GM23338 (cell line): ENCODE results near the gene SPTB. TPM values are rescaled to one million over a fixed set of nuclear protein-coding genes. Genes with fewer than 3 reads are reported as not detected.

Experiments used
- ATAC-seq: fragments of 200-7000 bp; cut with Tn5 transposase; 3 replicates; pipeline ENCODE4 v1.9.1; 2020
- DNase-seq: peaks from one replicate; pipeline ENCODE4 v3.0.0-alpha.2; 2015; ENCODE audit warnings: low spot score
- H2AFZ ChIP-seq: fragments of 200-600 bp; sonication (generic); 2 replicates; pipeline ENCODE4 v1.8.0; 2016; ENCODE audit warnings: antibody characterized with exemption, mild to moderate bottlenecking, moderate library complexity
- H3F3A ChIP-seq: fragments of 200-600 bp; sonication (generic); replicated peaks from 2 replicates; pipeline ENCODE4 v1.8.0; 2017; ENCODE audit warnings: antibody characterized with exemption, mixed run types, low read depth
- H3K27ac ChIP-seq: fragments of 200-600 bp; sonication (generic); 2 replicates; pipeline ENCODE4 v1.6.1; 2016; ENCODE audit warnings: low read depth
- H3K27me3 ChIP-seq: fragments of 200-600 bp; sonication (generic); 2 replicates; pipeline ENCODE4 v1.8.0; 2016; ENCODE audit warnings: mild to moderate bottlenecking, mixed run types, moderate library complexity; ENCODE audit not compliant: insufficient read depth
- H3K36me3 ChIP-seq: fragments of 200-600 bp; sonication (generic); 2 replicates; pipeline ENCODE4 v1.8.0; 2016; ENCODE audit warnings: mild to moderate bottlenecking; ENCODE audit not compliant: insufficient read depth
- H3K4me1 ChIP-seq: fragments of 200-600 bp; sonication (generic); 2 replicates; pipeline ENCODE4 v1.8.0; 2016; ENCODE audit warnings: mild to moderate bottlenecking, moderate library complexity; ENCODE audit not compliant: insufficient read depth
- H3K4me2 ChIP-seq: fragments of 200-600 bp; sonication (generic); 2 replicates; pipeline ENCODE4 v1.7.1; 2017; ENCODE audit warnings: mixed run types
- H3K4me3 ChIP-seq: fragments of 200-600 bp; sonication (generic); 2 replicates; pipeline ENCODE4 v1.6.1; 2016; ENCODE audit warnings: mixed run types
- H3K79me2 ChIP-seq: fragments of 200-600 bp; sonication (generic); replicated peaks from 2 replicates; pipeline ENCODE4 v1.8.0; 2017; ENCODE audit warnings: mild to moderate bottlenecking; ENCODE audit not compliant: insufficient read depth
- H3K9me2 ChIP-seq: fragments of 200-600 bp; sonication (generic); 2 replicates; pipeline ENCODE4 v1.8.0; 2017; ENCODE audit not compliant: insufficient read depth
- H4K20me1 ChIP-seq: fragments of 200-600 bp; sonication (generic); replicated peaks from 2 replicates; pipeline ENCODE4 v1.8.0; 2017; ENCODE audit warnings: mild to moderate bottlenecking; ENCODE audit not compliant: insufficient read depth
- H3K27ac Mint-ChIP-seq: 2 replicates; pipeline ENCODE4 v1.8.0; 2020; ENCODE audit warnings: inconsistent platforms, mild to moderate bottlenecking, moderate library complexity, mixed read lengths
- H3K27me3 Mint-ChIP-seq: 3 replicates; pipeline ENCODE4 v1.8.0; 2022; ENCODE audit warnings: low read depth, mild to moderate bottlenecking, moderate library complexity, mixed read lengths, inconsistent platforms; ENCODE audit not compliant: insufficient read depth, poor library complexity
- H3K36me3 Mint-ChIP-seq: 3 replicates; pipeline ENCODE4 v1.8.0; 2021; ENCODE audit warnings: low read depth, mild to moderate bottlenecking, inconsistent platforms, moderate library complexity, mixed read lengths
- H3K4me1 Mint-ChIP-seq: 3 replicates; pipeline ENCODE4 v1.8.0; 2020; ENCODE audit warnings: mild to moderate bottlenecking, inconsistent platforms, mixed read lengths
- H3K4me3 Mint-ChIP-seq: 3 replicates; pipeline ENCODE4 v1.8.0; 2021; ENCODE audit warnings: moderate library complexity, mild to moderate bottlenecking, inconsistent platforms, mixed read lengths
- H3K9me3 Mint-ChIP-seq: 3 replicates; pipeline ENCODE4 v1.8.0; 2020; ENCODE audit warnings: moderate library complexity, mild to moderate bottlenecking, inconsistent platforms, mixed read lengths
- CREB1 ChIP-seq: fragments of 250-450 bp; sonication (Bioruptor Pico); IDR thresholded peaks from 2 replicates; pipeline ENCODE4 v1.5.0; 2020; ENCODE audit warnings: low read depth, mild to moderate bottlenecking, moderate library complexity
- EZH2 ChIP-seq: fragments of 200-600 bp; sonication (generic); IDR thresholded peaks from one replicate; pipeline ENCODE4 v1.8.0; 2017; ENCODE audit warnings: antibody characterized with exemption, mild to moderate bottlenecking, low read depth; ENCODE audit not compliant: unreplicated experiment
- POLR2AphosphoS5 ChIP-seq: IDR thresholded peaks from 2 replicates; pipeline ENCODE4 v1.6.1; 2016; ENCODE audit warnings: antibody characterized with exemption, low read depth
- STAT1 ChIP-seq: IDR thresholded peaks from one replicate; pipeline ENCODE4 v1.6.1; 2016; ENCODE audit warnings: antibody characterized with exemption; ENCODE audit not compliant: unreplicated experiment
- ZNF114 ChIP-seq: fragments of 250-450 bp; sonication (Bioruptor Pico); IDR thresholded peaks from 2 replicates; pipeline ENCODE4 v1.5.0; 2020; ENCODE audit warnings: mild to moderate bottlenecking, moderate library complexity
- ZNF462 ChIP-seq: fragments of 250-450 bp; sonication (Bioruptor Pico); IDR thresholded peaks from 2 replicates; pipeline ENCODE4 v1.5.0; 2020; ENCODE audit warnings: mild to moderate bottlenecking, moderate library complexity
- polyA plus RNA-seq: library from polyadenylated mRNA; unstranded; fragments of >200 nt; fragmentation: Nextera tagmentation; extraction: Ambion mirVana; gene quantifications from 2 replicates; pipeline ENCODE4 v1.2.1, GENCODE V29; 2016
- total RNA-seq: library from RNA; depleted of rRNA; stranded (reverse); fragments of >200 nt; shearing (Covaris generic); gene quantifications from 2 replicates; pipeline ENCODE4 v1.2.3, GENCODE V29; 2014
- TF ChIP-seq, protein P1 (sequence below): IDR thresholded peaks from one replicate; pipeline ENCODE4 v1.6.1; 2018; ENCODE audit warnings: antibody characterized with exemption; ENCODE audit not compliant: unreplicated experiment

SPTB gene
- total and polyA plus RNA-seq, 2 experiments from 2014 or later: 1.1 to 1.9 TPM

- Histone ChIP-seq H2AFZ (no peak overlapping the region), H3K9me2 (no peaks in the 10 kb centered on the region), H3K4me1 (no peaks in the 10 kb centered on the region), H3K4me2 (no peak overlapping the region), H4K20me1 (no peaks in the 10 kb centered on the region), H3K27me3 (no peaks in the 10 kb centered on the region), H3F3A (no peaks in the 10 kb centered on the region), H3K79me2 (no peaks in the 10 kb centered on the region), H3K4me3 (no peak overlapping the region), H3K27ac (no peak overlapping the region), H3K36me3 (no peaks in the 10 kb centered on the region)
- no peaks in the 10 kb centered on the region for H3K9me3 Mint-ChIP-seq
- H3K4me1 Mint-ChIP-seq: peaks cover 13% of the 10 kb centered on the region; the same call in 2 of the 3 replicates
- H3K27me3 Mint-ChIP-seq: peaks cover 6% of the 10 kb centered on the region
- ATAC-seq (no peak), DNase-seq (no peak)
- TF ChIP-seq ZNF462 (CRISPR knock-in tag) (no peak), STAT1 (no peak), EZH2 (no peak), ZNF114 (CRISPR knock-in tag) (no peak), POLR2AphosphoS5 (no peak), CREB1 (CRISPR knock-in tag) (no peak)
- TF ChIP-seq, protein P1, sequence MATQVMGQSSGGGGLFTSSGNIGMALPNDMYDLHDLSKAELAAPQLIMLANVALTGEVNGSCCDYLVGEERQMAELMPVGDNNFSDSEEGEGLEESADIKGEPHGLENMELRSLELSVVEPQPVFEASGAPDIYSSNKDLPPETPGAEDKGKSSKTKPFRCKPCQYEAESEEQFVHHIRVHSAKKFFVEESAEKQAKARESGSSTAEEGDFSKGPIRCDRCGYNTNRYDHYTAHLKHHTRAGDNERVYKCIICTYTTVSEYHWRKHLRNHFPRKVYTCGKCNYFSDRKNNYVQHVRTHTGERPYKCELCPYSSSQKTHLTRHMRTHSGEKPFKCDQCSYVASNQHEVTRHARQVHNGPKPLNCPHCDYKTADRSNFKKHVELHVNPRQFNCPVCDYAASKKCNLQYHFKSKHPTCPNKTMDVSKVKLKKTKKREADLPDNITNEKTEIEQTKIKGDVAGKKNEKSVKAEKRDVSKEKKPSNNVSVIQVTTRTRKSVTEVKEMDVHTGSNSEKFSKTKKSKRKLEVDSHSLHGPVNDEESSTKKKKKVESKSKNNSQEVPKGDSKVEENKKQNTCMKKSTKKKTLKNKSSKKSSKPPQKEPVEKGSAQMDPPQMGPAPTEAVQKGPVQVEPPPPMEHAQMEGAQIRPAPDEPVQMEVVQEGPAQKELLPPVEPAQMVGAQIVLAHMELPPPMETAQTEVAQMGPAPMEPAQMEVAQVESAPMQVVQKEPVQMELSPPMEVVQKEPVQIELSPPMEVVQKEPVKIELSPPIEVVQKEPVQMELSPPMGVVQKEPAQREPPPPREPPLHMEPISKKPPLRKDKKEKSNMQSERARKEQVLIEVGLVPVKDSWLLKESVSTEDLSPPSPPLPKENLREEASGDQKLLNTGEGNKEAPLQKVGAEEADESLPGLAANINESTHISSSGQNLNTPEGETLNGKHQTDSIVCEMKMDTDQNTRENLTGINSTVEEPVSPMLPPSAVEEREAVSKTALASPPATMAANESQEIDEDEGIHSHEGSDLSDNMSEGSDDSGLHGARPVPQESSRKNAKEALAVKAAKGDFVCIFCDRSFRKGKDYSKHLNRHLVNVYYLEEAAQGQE: no peak
- H3K4me3 Mint-ChIP-seq: no peak overlapping the region
- H3K27ac Mint-ChIP-seq: no peak overlapping the region
- H3K36me3 Mint-ChIP-seq: no peaks in the 10 kb centered on the region
These were observed 68.0 kb downstream of the SPTB start for GRCh38 chr14:64811676-64812075.
